Measurements from ENCODE around the gene NCKAP5.
A peak's percentile ranks its signal among the peaks of the same experiment; 100 is the strongest.

Gene NCKAP5

GRCh38 chr2:133143645-133144044 lies 424.6 kb downstream of the NCKAP5 start:
- DNase-seq (ENCODE audit: low read depth), result no peak

GRCh38 chr2:133142087-133142486 lies 426.2 kb downstream of the NCKAP5 start:
- DNase-seq (ENCODE audit: low read depth), result no peak

- no peak for DNase-seq (ENCODE audit: low read depth)
Observed at GRCh38 chr2:133140620-133141019, 427.6 kb downstream of the NCKAP5 start.

GRCh38 chr2:133139847-133140533 lies 428.3 kb downstream of the NCKAP5 start:
- DNase-seq (ENCODE audit: low read depth), result no peak

GRCh38 chr2:133138693-133139092 lies 429.6 kb downstream of the NCKAP5 start:
- DNase-seq (ENCODE audit: low read depth), result no peak

- DNase-seq (ENCODE audit: low read depth), result no peak
Observed at GRCh38 chr2:133135035-133135654, 433.1 kb downstream of the NCKAP5 start.

GRCh38 chr2:133130548-133131246 lies 437.6 kb downstream of the NCKAP5 start:
- DNase-seq (ENCODE audit: low read depth), result no peak

- DNase-seq (ENCODE audit: low read depth), result no peak
Observed at GRCh38 chr2:133124446-133124845, 443.8 kb downstream of the NCKAP5 start.

GRCh38 chr2:133123904-133124303 lies 444.4 kb downstream of the NCKAP5 start:
- DNase-seq (ENCODE audit: low read depth), result no peak

GRCh38 chr2:133123393-133123792 lies 444.9 kb downstream of the NCKAP5 start:
- DNase-seq (ENCODE audit: low read depth), result no peak

- no peak for DNase-seq (ENCODE audit: low read depth)
Observed at GRCh38 chr2:133122529-133122928, 445.7 kb downstream of the NCKAP5 start.

- DNase-seq (ENCODE audit: low read depth), result no peak
Observed at GRCh38 chr2:133120310-133120709, 448.0 kb downstream of the NCKAP5 start.

- no peak for DNase-seq (ENCODE audit: low read depth)
Observed at GRCh38 chr2:133110201-133110600, 458.1 kb downstream of the NCKAP5 start.

GRCh38 chr2:133109772-133110171 lies 458.5 kb downstream of the NCKAP5 start:
- DNase-seq (ENCODE audit: low read depth), result peak; percentile 33

- DNase-seq (ENCODE audit: low read depth), result no peak
Observed at GRCh38 chr2:133107058-133107815, 461.0 kb downstream of the NCKAP5 start.

GRCh38 chr2:133104871-133105270 lies 463.4 kb downstream of the NCKAP5 start:
- DNase-seq (ENCODE audit: low read depth), result no peak

- DNase-seq (ENCODE audit: low read depth), result no peak
Observed at GRCh38 chr2:133098787-133099186, 469.5 kb downstream of the NCKAP5 start.

GRCh38 chr2:133097666-133098065 lies 470.6 kb downstream of the NCKAP5 start:
- no peak for DNase-seq (ENCODE audit: low read depth)

GRCh38 chr2:133092571-133092970 lies 475.7 kb downstream of the NCKAP5 start:
- no peak for DNase-seq (ENCODE audit: low read depth)

- DNase-seq (ENCODE audit: low read depth), result no peak
Observed at GRCh38 chr2:133090358-133090757, 477.9 kb downstream of the NCKAP5 start.

- no peak for DNase-seq (ENCODE audit: low read depth)
Observed at GRCh38 chr2:133086176-133086575, 482.1 kb downstream of the NCKAP5 start.

- no peak for DNase-seq (ENCODE audit: low read depth)
Observed at GRCh38 chr2:133085646-133086045, 482.6 kb downstream of the NCKAP5 start.

GRCh38 chr2:133082034-133082433 lies 486.2 kb downstream of the NCKAP5 start:
- DNase-seq (ENCODE audit: low read depth), result no peak

Measured in HS-27A (cell line).